ENCODE results near the gene RBM15.

- TF ChIP-seq CTCF (IDR thresholded peaks at IDR 0.05) (no peak), POLR2A (IDR thresholded peaks at IDR 0.05) (no peak), EP300 (IDR thresholded peaks at IDR 0.05; ENCODE audit: low read depth) (no peak), POLR2AphosphoS5 (IDR thresholded peaks at IDR 0.05) (peak in 1 of 3 donors; percentile 9)
These were observed at the start of gene RBM15 for GRCh38 chr1:110338886-110339406.

All from transverse colon (tissue), 4 donors.